H9 (cell line): ENCODE data around the gene DDX20. TPM values are rescaled to one million over a fixed set of nuclear protein-coding genes. Genes with fewer than 3 reads are reported as not detected.

Experiments used
- DNase-seq: peaks from one replicate; pipeline ENCODE4 v3.0.0-alpha.2; 2017
- H2AFZ ChIP-seq: one replicate; pipeline ENCODE4 v1.6.1; 2013; ENCODE audit warnings: mild to moderate bottlenecking, low read length, control low read depth, moderate library complexity
- H2AK5ac ChIP-seq: 2 replicates; pipeline ENCODE4 v1.6.1; 2013; ENCODE audit warnings: low read length, control low read depth, mixed read lengths; ENCODE audit not compliant: insufficient read length
- H2BK120ac ChIP-seq: one replicate; pipeline ENCODE4 v1.6.1; 2013; ENCODE audit warnings: low read depth, mild to moderate bottlenecking, low read length, control low read depth, inconsistent platforms; ENCODE audit not compliant: poor library complexity, severe bottlenecking
- H2BK12ac ChIP-seq: 2 replicates; pipeline ENCODE4 v1.6.1; 2013; ENCODE audit warnings: low read length, control low read depth, mixed read lengths, low read depth; ENCODE audit not compliant: insufficient read length
- H2BK15ac ChIP-seq: 2 replicates; pipeline ENCODE4 v1.6.1; 2013; ENCODE audit warnings: low read depth, low read length, control low read depth
- H2BK20ac ChIP-seq: one replicate; pipeline ENCODE4 v1.6.1; 2013; ENCODE audit warnings: low read depth, mild to moderate bottlenecking, low read length, control low read depth, inconsistent platforms; ENCODE audit not compliant: poor library complexity, severe bottlenecking
- H2BK5ac ChIP-seq: 2 replicates; pipeline ENCODE4 v1.6.1; 2013; ENCODE audit warnings: low read length, control low read depth, mixed read lengths; ENCODE audit not compliant: insufficient read length
- H3K14ac ChIP-seq: 2 replicates; pipeline ENCODE4 v1.6.1; 2013; ENCODE audit warnings: low read length, control low read depth; ENCODE audit not compliant: insufficient read depth
- H3K18ac ChIP-seq: 2 replicates; pipeline ENCODE4 v1.6.1; 2013; ENCODE audit warnings: low read depth, mild to moderate bottlenecking, mixed read lengths, low read length, control low read depth; ENCODE audit not compliant: insufficient read length
- H3K23ac ChIP-seq: 2 replicates; pipeline ENCODE4 v1.6.1; 2013; ENCODE audit warnings: low read length, control low read depth, mixed read lengths, low read depth; ENCODE audit not compliant: insufficient read length
- H3K23me2 ChIP-seq: 2 replicates; pipeline ENCODE4 v1.6.1; 2013; ENCODE audit warnings: low read depth, mild to moderate bottlenecking, mixed read lengths, low read length, control low read depth; ENCODE audit not compliant: insufficient read length, poor library complexity, severe bottlenecking
- H3K27ac ChIP-seq: 2 replicates; pipeline ENCODE4 v1.5.1; 2013; ENCODE audit warnings: low read length, control low read depth, mixed read lengths, low read depth; ENCODE audit not compliant: insufficient read length
- H3K27me3 ChIP-seq: 2 replicates; pipeline ENCODE4 v1.6.1; 2013; ENCODE audit warnings: low read length, control low read depth, inconsistent platforms; ENCODE audit not compliant: insufficient read depth
- H3K4ac ChIP-seq: 2 replicates; pipeline ENCODE4 v1.6.1; 2013; ENCODE audit warnings: low read depth, mild to moderate bottlenecking, control low read depth, inconsistent platforms, low read length, moderate library complexity
- H3K4me1 ChIP-seq: 2 replicates; pipeline ENCODE4 v1.6.1; 2013; ENCODE audit warnings: low read length, control low read depth, inconsistent platforms; ENCODE audit not compliant: insufficient read depth
- H3K4me2 ChIP-seq: 2 replicates; pipeline ENCODE4 v1.6.1; 2013; ENCODE audit warnings: low read length, control low read depth, mixed read lengths; ENCODE audit not compliant: insufficient read length, insufficient read depth
- H3K56ac ChIP-seq: 2 replicates; pipeline ENCODE4 v1.6.1; 2013; ENCODE audit warnings: low read depth, mild to moderate bottlenecking, mixed read lengths, low read length, control low read depth; ENCODE audit not compliant: insufficient read length
- H3K79me1 ChIP-seq: 2 replicates; pipeline ENCODE4 v1.6.1; 2013; ENCODE audit warnings: low read depth, mild to moderate bottlenecking, moderate library complexity, low read length, control low read depth, inconsistent platforms; ENCODE audit not compliant: insufficient read depth, poor library complexity, severe bottlenecking
- H3K79me2 ChIP-seq: 2 replicates; pipeline ENCODE4 v1.6.1; 2013; ENCODE audit warnings: low read length, control low read depth, inconsistent platforms; ENCODE audit not compliant: insufficient read depth
- H3K9ac ChIP-seq: 2 replicates; pipeline ENCODE4 v1.6.1; 2013; ENCODE audit warnings: low read length, control low read depth, mixed read lengths; ENCODE audit not compliant: insufficient read length; ENCODE audit errors: extremely low read depth
- H3K9me3 ChIP-seq: one replicate; pipeline ENCODE4 v1.6.1; 2013; ENCODE audit warnings: low read depth, low read length, inconsistent platforms; ENCODE audit not compliant: control insufficient read depth
- H3T11ph ChIP-seq: one replicate; pipeline ENCODE4 v1.6.1; 2013; ENCODE audit warnings: mild to moderate bottlenecking, low read length, control low read depth, inconsistent platforms
- H4K20me1 ChIP-seq: one replicate; pipeline ENCODE4 v1.6.1; 2013; ENCODE audit not compliant: control insufficient read depth, insufficient read length, insufficient read depth
- H4K5ac ChIP-seq: 2 replicates; pipeline ENCODE4 v1.6.1; 2013; ENCODE audit warnings: low read depth, mild to moderate bottlenecking, mixed read lengths, low read length, control low read depth; ENCODE audit not compliant: insufficient read length
- H4K8ac ChIP-seq: replicated peaks from 2 replicates; pipeline ENCODE4 v1.6.1; 2013; ENCODE audit warnings: low read length, control low read depth, mixed read lengths, low read depth; ENCODE audit not compliant: insufficient read length
- H4K91ac ChIP-seq: 2 replicates; pipeline ENCODE4 v1.6.1; 2013; ENCODE audit warnings: low read depth, mild to moderate bottlenecking, moderate library complexity, mixed read lengths, low read length, control low read depth; ENCODE audit not compliant: insufficient read length
- H3K27ac Mint-ChIP-seq, 3 experiments: 2 replicates in 2 of 3; 3 replicates in 1 of 3; pipeline ENCODE4 v1.8.0; 2020 to 2021; ENCODE audit warnings: mixed read lengths in 3 of 3, mild to moderate bottlenecking in 1 of 3, moderate library complexity in 1 of 3
- H3K27me3 Mint-ChIP-seq: 2 replicates; pipeline ENCODE4 v1.8.0; 2021; ENCODE audit warnings: low read depth, mild to moderate bottlenecking, moderate library complexity, mixed read lengths
- H3K36me3 Mint-ChIP-seq, 3 experiments: 2 replicates in 2 of 3; 3 replicates in 1 of 3; pipeline ENCODE4 v1.8.0; 2020 to 2021; ENCODE audit warnings: low read depth in 3 of 3, mixed read lengths in 3 of 3; ENCODE audit not compliant: insufficient read depth in 1 of 3
- H3K4me1 Mint-ChIP-seq, 2 experiments: 2 replicates each; pipeline ENCODE4 v1.8.0; 2020; ENCODE audit warnings: mixed read lengths in 2 of 2
- H3K4me3 Mint-ChIP-seq, 2 experiments: 2 replicates in 1 of 2; 3 replicates in 1 of 2; pipeline ENCODE4 v1.8.0; 2020 to 2021; ENCODE audit warnings: mild to moderate bottlenecking in 2 of 2, mixed read lengths in 2 of 2, moderate library complexity in 1 of 2
- H3K9me3 Mint-ChIP-seq, 2 experiments: 2 replicates in 1 of 2; 3 replicates in 1 of 2; pipeline ENCODE4 v1.8.0; 2020; ENCODE audit warnings: mild to moderate bottlenecking in 2 of 2, mixed read lengths in 2 of 2, moderate library complexity in 1 of 2
- WGBS: extraction: QIAGEN DNeasy Blood & Tissue Kit; methylation state at CpG from one replicate; pipeline ENCODE4 v1.1.7; 2013; ENCODE audit warnings: missing lambda C conversion rate, low lambda C conversion rate, mixed read lengths; ENCODE audit not compliant: insufficient read length; ENCODE audit errors: extremely low coverage; 5-methylcytosine and 5-hydroxymethylcytosine counted together
- total RNA-seq: library from RNA; stranded (reverse); gene quantifications from 2 replicates; pipeline ENCODE4 v1.2.1, GENCODE V29; 2021
- TF ChIP-seq, protein P1 (sequence below): fragments of 200-600 bp; sonication (generic); conservative IDR thresholded peaks from 3 replicates; pipeline ENCODE4 v1.8.0; 2021; ENCODE audit warnings: antibody characterized with exemption, mild to moderate bottlenecking

The DDX20 gene
- total RNA-seq, 1 experiment from 2014 or later, result 38.3 TPM

DNA sequence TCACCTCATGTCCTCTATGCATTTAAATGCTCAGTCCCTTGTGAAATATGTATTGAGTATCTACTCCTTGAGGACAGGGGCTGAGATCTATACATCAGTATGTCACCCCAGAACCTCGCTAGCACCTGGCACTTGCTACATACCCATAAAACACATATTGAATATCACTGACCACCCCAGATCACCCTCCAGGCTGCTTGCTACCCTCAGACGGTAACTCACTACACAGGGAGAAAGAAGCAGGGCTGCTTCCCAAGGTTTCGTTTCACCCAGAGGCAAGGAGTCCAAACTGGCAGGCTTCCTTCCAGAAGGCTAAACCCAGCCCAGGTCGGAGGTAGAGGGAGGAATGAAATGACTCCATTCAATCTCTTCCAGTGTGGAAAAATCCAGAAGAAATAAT lies 25.0 kb upstream of the DDX20 start:
- Histone ChIP-seq H3K27ac (no peak overlapping the region), H3K14ac (no peak overlapping the region), H3K4me2 (no peak overlapping the region), H3K23me2 (no peaks in the 10 kb centered on the region), H3K79me2 (no peaks in the 10 kb centered on the region), H3K56ac (no peak overlapping the region), H4K91ac (no peak overlapping the region), H2AFZ (no peak overlapping the region), H2BK15ac (no peak overlapping the region), H3T11ph (no peak overlapping the region), H3K27me3 (no peaks in the 10 kb centered on the region), H3K79me1 (peaks cover 2% of the 10 kb centered on the region), H3K4ac (no peak overlapping the region), H2BK12ac (no peak overlapping the region), H3K18ac (no peak overlapping the region), H2AK5ac (no peak overlapping the region), H3K9ac (no peak overlapping the region), H2BK120ac (no peak overlapping the region), H2BK5ac (no peak overlapping the region), H4K20me1 (peaks cover 2% of the 10 kb centered on the region), H3K9me3 (no peaks in the 10 kb centered on the region), H3K23ac (no peak overlapping the region), H4K5ac (no peak overlapping the region), H3K4me1 (peaks cover 3% of the 10 kb centered on the region), H4K8ac (no peak overlapping the region), H2BK20ac (no peak overlapping the region)
- TF ChIP-seq, protein P1, sequence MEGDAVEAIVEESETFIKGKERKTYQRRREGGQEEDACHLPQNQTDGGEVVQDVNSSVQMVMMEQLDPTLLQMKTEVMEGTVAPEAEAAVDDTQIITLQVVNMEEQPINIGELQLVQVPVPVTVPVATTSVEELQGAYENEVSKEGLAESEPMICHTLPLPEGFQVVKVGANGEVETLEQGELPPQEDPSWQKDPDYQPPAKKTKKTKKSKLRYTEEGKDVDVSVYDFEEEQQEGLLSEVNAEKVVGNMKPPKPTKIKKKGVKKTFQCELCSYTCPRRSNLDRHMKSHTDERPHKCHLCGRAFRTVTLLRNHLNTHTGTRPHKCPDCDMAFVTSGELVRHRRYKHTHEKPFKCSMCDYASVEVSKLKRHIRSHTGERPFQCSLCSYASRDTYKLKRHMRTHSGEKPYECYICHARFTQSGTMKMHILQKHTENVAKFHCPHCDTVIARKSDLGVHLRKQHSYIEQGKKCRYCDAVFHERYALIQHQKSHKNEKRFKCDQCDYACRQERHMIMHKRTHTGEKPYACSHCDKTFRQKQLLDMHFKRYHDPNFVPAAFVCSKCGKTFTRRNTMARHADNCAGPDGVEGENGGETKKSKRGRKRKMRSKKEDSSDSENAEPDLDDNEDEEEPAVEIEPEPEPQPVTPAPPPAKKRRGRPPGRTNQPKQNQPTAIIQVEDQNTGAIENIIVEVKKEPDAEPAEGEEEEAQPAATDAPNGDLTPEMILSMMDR, result no peak
- no peaks in the 10 kb centered on the region for H3K9me3 Mint-ChIP-seq
- no peak for DNase-seq
- H3K4me3 Mint-ChIP-seq, result no peak overlapping the region; a peak in 1 of 5 replicates
- H3K27me3 Mint-ChIP-seq, result no peaks in the 10 kb centered on the region
- peaks cover 2 to 4% (median 3%) of the 10 kb centered on the region in 3 experiments; a peak in 4 of 7 replicates for H3K36me3 Mint-ChIP-seq
- peaks cover 13 to 19% of the 10 kb centered on the region in 2 experiments for H3K4me1 Mint-ChIP-seq
- no CpG with 5 or more reads among the region's 4 CpGs for WGBS
- H3K27ac Mint-ChIP-seq, result no peak overlapping the region
